DOHH2 (cell line): ENCODE data around the gene FAR2.

Experiments used
- H3F3A ChIP-seq: fragments of 200-600 bp; sonication (generic), shearing (Covaris generic); 2 replicates; pipeline ENCODE4 v1.6.0; 2016; ENCODE audit warnings: antibody characterized with exemption, mild to moderate bottlenecking; ENCODE audit not compliant: control insufficient read depth, insufficient read depth
- H3K27ac ChIP-seq: fragments of 200-600 bp; sonication (generic); 2 replicates; pipeline ENCODE4 v1.5.1; 2014; ENCODE audit warnings: low read depth, mild to moderate bottlenecking, low read length, moderate library complexity
- H3K27me3 ChIP-seq: fragments of 200-600 bp; sonication (generic); 2 replicates; pipeline ENCODE4 v1.6.1; 2014; ENCODE audit warnings: mild to moderate bottlenecking, low read length, mixed read lengths; ENCODE audit not compliant: control insufficient read depth
- H3K36me3 ChIP-seq: fragments of 200-600 bp; sonication (generic); 2 replicates; pipeline ENCODE4 v1.6.1; 2014; ENCODE audit warnings: mild to moderate bottlenecking, low read length, moderate library complexity, mixed read lengths; ENCODE audit not compliant: control insufficient read depth
- H3K4me1 ChIP-seq: fragments of 200-600 bp; sonication (generic); 2 replicates; pipeline ENCODE4 v1.6.1; 2014; ENCODE audit warnings: mild to moderate bottlenecking, low read length, mixed read lengths; ENCODE audit not compliant: control insufficient read depth
- H3K4me2 ChIP-seq: fragments of 200-600 bp; sonication (generic); 2 replicates; pipeline ENCODE4 v1.6.0; 2014; ENCODE audit warnings: mild to moderate bottlenecking, low read length, moderate library complexity
- H3K4me3 ChIP-seq: fragments of 200-600 bp; sonication (generic); 2 replicates; pipeline ENCODE4 v1.5.1; 2014; ENCODE audit warnings: mild to moderate bottlenecking, low read length, mixed read lengths
- H3K79me2 ChIP-seq: fragments of 200-600 bp; sonication (generic); 2 replicates; pipeline ENCODE4 v1.6.1; 2014; ENCODE audit warnings: mild to moderate bottlenecking, low read length, mixed read lengths; ENCODE audit not compliant: control insufficient read depth
- H3K9me2 ChIP-seq: fragments of 200-600 bp; sonication (generic); replicated peaks from 2 replicates; pipeline ENCODE4 v1.6.1; 2014; ENCODE audit warnings: mild to moderate bottlenecking, low read length, mixed read lengths; ENCODE audit not compliant: control insufficient read depth
- H3K9me3 ChIP-seq: fragments of 200-600 bp; sonication (generic); 2 replicates; pipeline ENCODE4 v1.6.1; 2014; ENCODE audit warnings: antibody characterized with exemption, low read length, mixed read lengths; ENCODE audit not compliant: control insufficient read depth, insufficient read depth
- H4K20me1 ChIP-seq: fragments of 200-600 bp; sonication (generic); 2 replicates; pipeline ENCODE4 v1.6.0; 2014; ENCODE audit warnings: low read depth, mild to moderate bottlenecking, antibody characterized with exemption, low read length, moderate library complexity; ENCODE audit not compliant: control insufficient read depth, insufficient read depth
- EZH2phosphoT487 ChIP-seq: fragments of 200-600 bp; sonication (generic); IDR thresholded peaks from 2 replicates; pipeline ENCODE4 v1.6.1; 2017; ENCODE audit warnings: borderline replicate concordance, mild to moderate bottlenecking, antibody characterized with exemption, low read length, moderate library complexity, mixed read lengths
- TF ChIP-seq, protein P1 (sequence below): fragments of 200-600 bp; sonication (generic); IDR thresholded peaks from one replicate; pipeline ENCODE4 v1.5.1; 2014; ENCODE audit warnings: antibody characterized with exemption, mild to moderate bottlenecking, low read depth, low read length; ENCODE audit not compliant: poor library complexity, severe bottlenecking

Gene FAR2

DNA sequence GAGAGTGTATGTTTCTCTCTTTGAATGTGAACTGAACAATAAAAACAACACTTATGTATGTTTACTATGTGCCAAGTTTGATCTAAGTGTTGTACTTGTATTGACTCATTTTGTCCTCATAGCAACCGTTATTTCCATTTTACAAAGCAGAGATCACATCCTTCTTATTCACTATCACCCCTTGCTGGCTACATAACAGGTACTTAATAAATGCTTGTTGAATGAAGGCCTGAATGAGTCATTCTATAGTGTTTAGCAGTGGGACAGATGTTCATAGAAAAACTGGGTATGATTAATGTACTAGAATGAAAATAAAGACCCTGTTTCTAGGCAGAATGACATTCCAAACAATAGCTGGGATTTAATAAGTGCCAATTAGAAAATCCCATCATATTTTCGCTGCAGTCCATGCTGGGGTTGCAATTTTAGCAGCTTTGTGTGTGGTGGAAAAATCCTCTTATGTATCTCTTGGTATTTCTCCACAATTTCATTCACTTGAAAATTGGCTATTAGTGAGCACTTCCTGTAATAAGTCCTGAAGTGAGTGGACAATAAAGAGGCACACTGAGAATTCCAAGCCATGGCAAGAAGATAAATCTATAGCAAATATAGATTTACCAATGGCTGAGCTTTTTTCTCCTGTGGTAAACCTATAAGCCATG, 86.0 kb downstream of the FAR2 start:
- H3K9me3 ChIP-seq: no peaks in the 10 kb centered on the region
- no peak overlapping the region for H3K4me2 ChIP-seq
- no peaks in the 10 kb centered on the region for H3K9me2 ChIP-seq
- H3K36me3 ChIP-seq: no peaks in the 10 kb centered on the region
- no peak overlapping the region for H3K27ac ChIP-seq
- no peaks in the 10 kb centered on the region for H3K79me2 ChIP-seq
- H4K20me1 ChIP-seq: no peaks in the 10 kb centered on the region
- no peaks in the 10 kb centered on the region for H3F3A ChIP-seq
- H3K4me3 ChIP-seq: no peak overlapping the region
- no peak for TF ChIP-seq EZH2phosphoT487
- TF ChIP-seq, protein P1, sequence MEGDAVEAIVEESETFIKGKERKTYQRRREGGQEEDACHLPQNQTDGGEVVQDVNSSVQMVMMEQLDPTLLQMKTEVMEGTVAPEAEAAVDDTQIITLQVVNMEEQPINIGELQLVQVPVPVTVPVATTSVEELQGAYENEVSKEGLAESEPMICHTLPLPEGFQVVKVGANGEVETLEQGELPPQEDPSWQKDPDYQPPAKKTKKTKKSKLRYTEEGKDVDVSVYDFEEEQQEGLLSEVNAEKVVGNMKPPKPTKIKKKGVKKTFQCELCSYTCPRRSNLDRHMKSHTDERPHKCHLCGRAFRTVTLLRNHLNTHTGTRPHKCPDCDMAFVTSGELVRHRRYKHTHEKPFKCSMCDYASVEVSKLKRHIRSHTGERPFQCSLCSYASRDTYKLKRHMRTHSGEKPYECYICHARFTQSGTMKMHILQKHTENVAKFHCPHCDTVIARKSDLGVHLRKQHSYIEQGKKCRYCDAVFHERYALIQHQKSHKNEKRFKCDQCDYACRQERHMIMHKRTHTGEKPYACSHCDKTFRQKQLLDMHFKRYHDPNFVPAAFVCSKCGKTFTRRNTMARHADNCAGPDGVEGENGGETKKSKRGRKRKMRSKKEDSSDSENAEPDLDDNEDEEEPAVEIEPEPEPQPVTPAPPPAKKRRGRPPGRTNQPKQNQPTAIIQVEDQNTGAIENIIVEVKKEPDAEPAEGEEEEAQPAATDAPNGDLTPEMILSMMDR: no peak
- H3K27me3 ChIP-seq: no peaks in the 10 kb centered on the region
- no peaks in the 10 kb centered on the region for H3K4me1 ChIP-seq

DNA sequence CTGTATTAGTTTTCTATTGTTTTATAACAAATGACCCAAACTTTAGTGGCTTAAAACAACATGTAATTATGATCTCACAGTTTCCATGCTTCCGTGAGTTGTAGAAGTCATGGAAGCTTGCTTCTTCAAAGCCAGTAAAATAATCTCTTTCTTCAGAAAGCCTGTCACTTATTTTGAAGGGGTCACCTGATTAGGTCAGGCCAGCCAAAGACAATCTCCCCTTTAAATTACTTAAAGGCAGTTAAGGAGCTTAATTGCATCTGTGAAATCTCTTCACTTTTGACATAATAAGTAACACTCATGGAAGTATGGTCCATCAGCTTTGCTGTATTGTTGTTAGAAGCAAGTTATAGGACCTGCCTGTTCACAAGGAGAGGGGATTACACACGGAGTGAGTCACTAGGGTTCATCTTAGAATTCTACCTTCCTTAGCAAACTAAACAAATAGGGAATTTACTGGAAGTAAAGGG, 89.8 kb downstream of the FAR2 start:
- Histone ChIP-seq H3K9me2 (no peaks in the 10 kb centered on the region), H3K4me1 (no peaks in the 10 kb centered on the region), H3F3A (no peaks in the 10 kb centered on the region), H4K20me1 (no peaks in the 10 kb centered on the region), H3K4me2 (no peak overlapping the region), H3K27me3 (no peaks in the 10 kb centered on the region), H3K9me3 (no peaks in the 10 kb centered on the region), H3K27ac (no peak overlapping the region), H3K79me2 (no peaks in the 10 kb centered on the region), H3K4me3 (no peak overlapping the region), H3K36me3 (no peaks in the 10 kb centered on the region)
- no peak for TF ChIP-seq EZH2phosphoT487
- TF ChIP-seq, protein P1: no peak

DNA sequence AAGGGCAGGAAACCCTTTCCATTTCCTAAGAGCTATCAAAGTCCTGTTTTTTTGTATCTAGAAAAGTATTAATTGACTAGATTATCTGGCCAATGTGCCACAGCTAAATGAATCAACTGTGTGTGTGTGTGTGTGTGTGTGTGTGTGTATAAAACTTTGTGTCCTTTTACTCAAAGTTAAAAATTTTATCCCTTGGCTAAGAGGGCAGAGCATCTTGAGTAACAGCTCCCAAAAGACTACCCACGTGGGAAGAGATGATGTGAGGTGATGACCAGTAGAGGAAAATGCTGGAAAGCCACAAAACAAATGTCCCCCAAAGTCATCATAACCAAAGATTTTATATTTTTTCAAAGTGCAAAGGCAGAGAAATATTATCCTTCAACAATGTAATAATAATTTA, 90.3 kb downstream of the FAR2 start:
- Histone ChIP-seq H3K9me3 (no peaks in the 10 kb centered on the region), H3K36me3 (no peaks in the 10 kb centered on the region), H3K27me3 (no peaks in the 10 kb centered on the region), H3F3A (no peaks in the 10 kb centered on the region), H3K9me2 (no peaks in the 10 kb centered on the region), H3K4me3 (no peak overlapping the region), H3K4me2 (no peak overlapping the region), H3K4me1 (no peaks in the 10 kb centered on the region), H3K79me2 (no peaks in the 10 kb centered on the region), H3K27ac (no peak overlapping the region), H4K20me1 (no peaks in the 10 kb centered on the region)
- TF ChIP-seq, protein P1: no peak
- no peak for TF ChIP-seq EZH2phosphoT487
